ENCODE results near the gene EIF2S1.

DNA sequence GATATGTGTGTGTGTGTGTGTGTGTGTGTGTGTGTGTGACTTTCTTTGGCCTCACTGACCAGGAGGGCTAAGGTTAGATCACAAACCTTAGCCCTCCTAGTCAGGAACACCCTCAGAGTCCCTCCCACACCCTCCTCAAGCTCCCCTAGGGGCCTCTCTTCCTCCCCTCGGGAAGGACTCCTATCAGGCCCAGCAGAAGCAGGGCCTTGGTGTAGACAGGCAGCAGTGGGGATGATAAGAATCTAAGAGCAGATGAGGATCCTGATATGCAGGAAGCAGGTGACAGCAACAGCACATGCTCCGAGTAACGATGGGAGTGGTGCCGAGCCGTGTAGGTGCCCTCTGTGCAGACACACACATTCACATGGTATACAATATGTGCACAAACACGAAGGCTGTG lies 31.1 kb downstream of the EIF2S1 start:
- TF ChIP-seq, protein P1, sequence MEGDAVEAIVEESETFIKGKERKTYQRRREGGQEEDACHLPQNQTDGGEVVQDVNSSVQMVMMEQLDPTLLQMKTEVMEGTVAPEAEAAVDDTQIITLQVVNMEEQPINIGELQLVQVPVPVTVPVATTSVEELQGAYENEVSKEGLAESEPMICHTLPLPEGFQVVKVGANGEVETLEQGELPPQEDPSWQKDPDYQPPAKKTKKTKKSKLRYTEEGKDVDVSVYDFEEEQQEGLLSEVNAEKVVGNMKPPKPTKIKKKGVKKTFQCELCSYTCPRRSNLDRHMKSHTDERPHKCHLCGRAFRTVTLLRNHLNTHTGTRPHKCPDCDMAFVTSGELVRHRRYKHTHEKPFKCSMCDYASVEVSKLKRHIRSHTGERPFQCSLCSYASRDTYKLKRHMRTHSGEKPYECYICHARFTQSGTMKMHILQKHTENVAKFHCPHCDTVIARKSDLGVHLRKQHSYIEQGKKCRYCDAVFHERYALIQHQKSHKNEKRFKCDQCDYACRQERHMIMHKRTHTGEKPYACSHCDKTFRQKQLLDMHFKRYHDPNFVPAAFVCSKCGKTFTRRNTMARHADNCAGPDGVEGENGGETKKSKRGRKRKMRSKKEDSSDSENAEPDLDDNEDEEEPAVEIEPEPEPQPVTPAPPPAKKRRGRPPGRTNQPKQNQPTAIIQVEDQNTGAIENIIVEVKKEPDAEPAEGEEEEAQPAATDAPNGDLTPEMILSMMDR (IDR thresholded peaks at IDR 0.05), result no peak
- TF ChIP-seq POLR2A (IDR thresholded peaks at IDR 0.05), result no peak

Measured in body of pancreas (tissue), 4 donors.